Measurements from ENCODE around the gene TLL2.

DNA sequence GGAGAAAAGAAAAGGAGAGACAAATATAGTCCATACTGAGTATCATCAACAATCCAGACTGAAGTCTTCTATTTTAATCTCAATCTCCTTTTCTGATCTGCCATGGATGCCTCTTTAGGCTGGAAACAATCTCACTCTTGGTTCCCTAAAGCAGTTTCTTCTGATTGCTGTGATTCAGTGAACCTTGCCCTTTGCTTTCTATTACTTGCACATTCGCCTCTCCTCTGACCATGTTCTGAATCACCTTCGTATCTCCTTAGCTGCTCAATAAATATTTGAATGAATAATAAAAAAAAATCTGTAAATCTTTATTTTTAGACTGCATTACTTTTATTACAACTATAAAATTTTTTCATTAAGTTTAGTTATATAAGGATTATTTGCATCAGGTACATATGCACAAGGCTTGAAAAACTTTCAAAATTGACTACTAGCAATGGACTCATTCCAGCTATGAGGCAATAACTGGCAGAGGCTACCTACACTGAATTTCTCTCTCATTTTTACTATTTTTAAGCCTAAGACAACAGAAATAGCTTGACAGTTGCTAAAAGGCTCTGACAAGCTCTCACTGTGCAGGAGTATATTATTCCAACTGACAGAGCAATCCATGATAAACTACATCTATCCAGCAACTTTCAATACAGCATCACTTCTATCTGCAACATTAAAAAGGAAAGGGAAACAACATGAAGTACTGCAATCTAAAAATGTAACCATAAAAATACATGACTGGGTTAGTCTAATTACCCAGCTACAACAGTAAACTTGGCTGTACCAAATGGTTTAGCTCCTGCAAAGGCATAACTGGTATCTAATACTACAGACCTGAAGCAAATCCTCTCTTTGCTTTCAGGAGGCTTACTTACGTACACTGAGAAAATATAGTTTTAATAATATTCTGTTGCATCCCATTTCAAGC, 47.5 kb upstream of the TLL2 start:
- TF ChIP-seq POLR2A (IDR thresholded peaks at IDR 0.05): no peak
- TF ChIP-seq, protein P1, sequence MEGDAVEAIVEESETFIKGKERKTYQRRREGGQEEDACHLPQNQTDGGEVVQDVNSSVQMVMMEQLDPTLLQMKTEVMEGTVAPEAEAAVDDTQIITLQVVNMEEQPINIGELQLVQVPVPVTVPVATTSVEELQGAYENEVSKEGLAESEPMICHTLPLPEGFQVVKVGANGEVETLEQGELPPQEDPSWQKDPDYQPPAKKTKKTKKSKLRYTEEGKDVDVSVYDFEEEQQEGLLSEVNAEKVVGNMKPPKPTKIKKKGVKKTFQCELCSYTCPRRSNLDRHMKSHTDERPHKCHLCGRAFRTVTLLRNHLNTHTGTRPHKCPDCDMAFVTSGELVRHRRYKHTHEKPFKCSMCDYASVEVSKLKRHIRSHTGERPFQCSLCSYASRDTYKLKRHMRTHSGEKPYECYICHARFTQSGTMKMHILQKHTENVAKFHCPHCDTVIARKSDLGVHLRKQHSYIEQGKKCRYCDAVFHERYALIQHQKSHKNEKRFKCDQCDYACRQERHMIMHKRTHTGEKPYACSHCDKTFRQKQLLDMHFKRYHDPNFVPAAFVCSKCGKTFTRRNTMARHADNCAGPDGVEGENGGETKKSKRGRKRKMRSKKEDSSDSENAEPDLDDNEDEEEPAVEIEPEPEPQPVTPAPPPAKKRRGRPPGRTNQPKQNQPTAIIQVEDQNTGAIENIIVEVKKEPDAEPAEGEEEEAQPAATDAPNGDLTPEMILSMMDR (IDR thresholded peaks at IDR 0.05): no peak
